ENCODE results near the gene RAB31.
A peak's percentile ranks its signal among the peaks of the same experiment; 100 is the strongest.
"Not testable (repeated sequence)": the region's sequence is repeated elsewhere in the genome, so short reads cannot be mapped to it uniquely, and the experiment has no call there.

RAB31 gene

GRCh38 chr18:9890957-9891356 lies 182.9 kb downstream of the RAB31 start:
- Histone ChIP-seq H3K4me1 (ENCODE audit: insufficient read depth, poor library complexity, severe bottlenecking) (peaks cover 15% of the 10 kb centered on the region), H3K9me3 (ENCODE audit: severe bottlenecking) (no peaks in the 10 kb centered on the region), H3K4me3 (ENCODE audit: severe bottlenecking) (no peak overlapping the region), H3K27ac (ENCODE audit: poor library complexity, severe bottlenecking) (no peak overlapping the region), H3K36me3 (ENCODE audit: low read depth) (no peaks in the 10 kb centered on the region), H3K27me3 (ENCODE audit: insufficient read depth, poor library complexity, severe bottlenecking) (no peaks in the 10 kb centered on the region)
- ATAC-seq (ENCODE audit: low read depth): no peak
- TF ChIP-seq CTCF (IDR thresholded peaks at IDR 0.05; ENCODE audit: poor library complexity, severe bottlenecking): no peak
- no peak for DNase-seq (ENCODE audit: low spot score)

DNA sequence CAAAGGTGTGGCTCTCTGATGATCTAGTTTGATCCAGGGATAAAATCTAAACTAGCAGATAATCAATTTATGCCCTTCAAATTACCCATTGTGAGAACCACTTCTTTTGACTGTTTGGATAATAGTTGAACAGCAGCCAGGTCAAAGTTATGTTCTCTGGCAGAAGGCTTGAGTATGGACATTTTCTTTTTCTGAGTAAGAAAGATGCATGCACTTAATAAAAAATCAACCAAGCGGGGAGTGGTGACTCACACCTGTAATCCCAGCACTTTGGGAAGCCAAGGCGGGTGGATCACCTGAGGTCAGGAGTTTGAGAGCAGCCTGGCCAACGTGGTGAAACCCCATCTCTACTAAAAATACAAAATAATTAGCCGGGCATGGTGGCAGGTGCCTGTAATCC lies 183.4 kb downstream of the RAB31 start:
- not testable (repeated sequence) for H3K27me3 ChIP-seq (ENCODE audit: insufficient read depth, poor library complexity, severe bottlenecking); ATAC-seq (ENCODE audit: low read depth); H3K9me3 ChIP-seq (ENCODE audit: severe bottlenecking); H3K4me3 ChIP-seq (ENCODE audit: severe bottlenecking); H3K27ac ChIP-seq (ENCODE audit: poor library complexity, severe bottlenecking); H3K36me3 ChIP-seq (ENCODE audit: low read depth); DNase-seq (ENCODE audit: low spot score)
- peaks cover 15% of the 10 kb centered on the region for H3K4me1 ChIP-seq (ENCODE audit: insufficient read depth, poor library complexity, severe bottlenecking)

DNA sequence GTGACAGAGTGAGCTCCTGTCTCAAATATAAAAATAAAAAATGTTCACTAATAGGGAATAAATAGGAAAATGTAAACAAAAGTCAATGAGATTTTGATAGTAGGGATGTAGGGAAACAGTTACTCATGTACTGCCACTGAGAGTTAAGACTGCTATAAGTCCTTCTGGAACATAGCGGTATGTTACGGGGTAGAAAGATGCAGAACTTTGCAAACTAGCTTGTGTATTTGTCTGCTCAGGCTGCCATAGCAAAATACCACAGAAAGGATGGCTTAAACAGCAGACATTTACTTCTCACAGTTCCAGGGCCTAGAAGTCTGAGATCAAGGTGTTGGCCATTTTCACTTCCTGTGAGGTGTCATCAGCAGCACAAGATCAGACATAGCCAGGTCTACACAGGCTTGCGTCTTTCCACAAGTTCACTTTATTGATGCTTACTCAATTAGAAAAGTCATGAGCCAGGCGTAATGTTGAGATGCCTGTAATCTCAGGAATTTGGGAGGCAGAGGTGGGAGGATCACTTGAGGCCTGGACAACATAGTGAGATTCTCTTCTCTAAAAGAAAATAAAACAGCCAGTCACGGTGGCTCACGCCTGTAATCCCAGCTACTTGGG lies 186.5 kb downstream of the RAB31 start:
- H3K9me3 ChIP-seq (ENCODE audit: severe bottlenecking): no peaks in the 10 kb centered on the region
- ATAC-seq (ENCODE audit: low read depth) (no peak), DNase-seq (ENCODE audit: low spot score) (no peak)
- H3K36me3 ChIP-seq (ENCODE audit: low read depth): no peaks in the 10 kb centered on the region
- peak overlapping the region; percentile 59 for H3K27ac ChIP-seq (ENCODE audit: poor library complexity, severe bottlenecking)
- TF ChIP-seq CTCF (IDR thresholded peaks at IDR 0.05; ENCODE audit: poor library complexity, severe bottlenecking): no peak
- no peaks in the 10 kb centered on the region for H3K27me3 ChIP-seq (ENCODE audit: insufficient read depth, poor library complexity, severe bottlenecking)
- peaks cover 25% of the 10 kb centered on the region for H3K4me1 ChIP-seq (ENCODE audit: insufficient read depth, poor library complexity, severe bottlenecking)
- H3K4me3 ChIP-seq (ENCODE audit: severe bottlenecking): no peak overlapping the region

DNA sequence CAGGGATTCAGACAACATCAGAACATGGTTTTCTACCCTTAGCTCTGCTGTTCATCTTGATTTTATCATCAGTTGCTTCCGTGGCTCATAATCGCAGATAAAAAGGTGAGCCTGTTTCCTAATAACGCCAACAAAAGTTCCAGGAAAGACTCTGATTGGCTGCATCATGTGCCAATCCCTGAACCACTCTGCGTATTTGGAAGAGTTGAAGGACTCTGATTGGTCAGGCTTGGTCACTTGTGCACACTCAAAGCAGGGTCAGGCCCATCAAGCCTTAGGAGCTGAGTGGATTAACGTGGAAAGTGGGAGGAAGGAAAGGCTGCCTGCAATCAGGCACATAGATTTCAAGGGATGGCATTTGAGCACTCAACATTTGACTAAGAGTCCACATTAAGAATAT lies 189.0 kb downstream of the RAB31 start:
- no peaks in the 10 kb centered on the region for H3K27me3 ChIP-seq (ENCODE audit: insufficient read depth, poor library complexity, severe bottlenecking)
- no peak overlapping the region for H3K27ac ChIP-seq (ENCODE audit: poor library complexity, severe bottlenecking)
- TF ChIP-seq CTCF (IDR thresholded peaks at IDR 0.05; ENCODE audit: poor library complexity, severe bottlenecking): no peak
- peaks cover 25% of the 10 kb centered on the region for H3K4me1 ChIP-seq (ENCODE audit: insufficient read depth, poor library complexity, severe bottlenecking)
- no peaks in the 10 kb centered on the region for H3K9me3 ChIP-seq (ENCODE audit: severe bottlenecking)
- no peak for DNase-seq (ENCODE audit: low spot score)
- ATAC-seq (ENCODE audit: low read depth): no peak
- H3K36me3 ChIP-seq (ENCODE audit: low read depth): no peaks in the 10 kb centered on the region
- H3K4me3 ChIP-seq (ENCODE audit: severe bottlenecking): no peak overlapping the region

GRCh38 chr18:9897787-9898291 lies 189.7 kb downstream of the RAB31 start:
- ATAC-seq (ENCODE audit: low read depth); H3K4me3 ChIP-seq (ENCODE audit: severe bottlenecking); H3K36me3 ChIP-seq (ENCODE audit: low read depth); H3K27me3 ChIP-seq (ENCODE audit: insufficient read depth, poor library complexity, severe bottlenecking); H3K9me3 ChIP-seq (ENCODE audit: severe bottlenecking); DNase-seq (ENCODE audit: low spot score); H3K27ac ChIP-seq (ENCODE audit: poor library complexity, severe bottlenecking): not testable (repeated sequence)
- peaks cover 25% of the 10 kb centered on the region for H3K4me1 ChIP-seq (ENCODE audit: insufficient read depth, poor library complexity, severe bottlenecking)

Measured in RWPE2 (cell line).